Astrocyte of the spinal cord (primary cell): Measurements from ENCODE around the gene MPHOSPH6.
"Not testable (repeated sequence)": the region's sequence is repeated elsewhere in the genome, so short reads cannot be mapped to it uniquely, and the experiment has no call there.

Experiments
- DNase-seq: peaks from one replicate; pipeline ENCODE4 v3.0.0; 2011; ENCODE audit warnings: low read depth, low spot score
- H3K4me3 ChIP-seq: 2 replicates; pipeline ENCODE4 v1.5.1; 2011; ENCODE audit warnings: low read depth, mild to moderate bottlenecking, low read length, moderate library complexity
- in situ Hi-C: cut with HindIII; loops from 2 replicates; pipeline ENCODE4 v1.10.0; 2017; ENCODE audit warnings: low sequenced_read_pairs
- TF ChIP-seq, protein P1 (sequence below): IDR thresholded peaks from 2 replicates; pipeline ENCODE4 v1.5.1; 2012; ENCODE audit warnings: low read depth, mild to moderate bottlenecking, low read length, inconsistent platforms

Gene MPHOSPH6

DNA sequence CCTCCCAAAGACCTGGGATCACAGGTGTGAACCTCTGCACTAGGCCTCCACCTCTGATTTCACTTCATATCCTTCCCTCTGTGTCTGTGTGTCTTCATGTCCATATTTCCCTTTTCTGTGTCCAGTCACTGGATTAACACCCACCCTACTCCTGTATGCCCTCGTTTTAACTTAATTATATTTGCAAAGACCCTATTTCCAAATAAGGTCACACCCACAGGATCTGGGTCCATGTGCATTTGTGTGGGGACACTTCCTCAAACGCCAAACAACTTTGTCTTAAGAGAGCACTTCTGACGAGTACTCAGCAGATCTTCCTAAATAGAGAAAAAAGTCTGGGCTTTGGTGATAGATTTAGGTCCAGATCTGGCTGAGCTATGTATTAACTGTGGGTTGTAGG is 56.3 kb downstream of the MPHOSPH6 start:
- H3K4me3 ChIP-seq: no peak overlapping the region
- DNase-seq: no peak
- in situ Hi-C loops: no loop called here
- TF ChIP-seq, protein P1, sequence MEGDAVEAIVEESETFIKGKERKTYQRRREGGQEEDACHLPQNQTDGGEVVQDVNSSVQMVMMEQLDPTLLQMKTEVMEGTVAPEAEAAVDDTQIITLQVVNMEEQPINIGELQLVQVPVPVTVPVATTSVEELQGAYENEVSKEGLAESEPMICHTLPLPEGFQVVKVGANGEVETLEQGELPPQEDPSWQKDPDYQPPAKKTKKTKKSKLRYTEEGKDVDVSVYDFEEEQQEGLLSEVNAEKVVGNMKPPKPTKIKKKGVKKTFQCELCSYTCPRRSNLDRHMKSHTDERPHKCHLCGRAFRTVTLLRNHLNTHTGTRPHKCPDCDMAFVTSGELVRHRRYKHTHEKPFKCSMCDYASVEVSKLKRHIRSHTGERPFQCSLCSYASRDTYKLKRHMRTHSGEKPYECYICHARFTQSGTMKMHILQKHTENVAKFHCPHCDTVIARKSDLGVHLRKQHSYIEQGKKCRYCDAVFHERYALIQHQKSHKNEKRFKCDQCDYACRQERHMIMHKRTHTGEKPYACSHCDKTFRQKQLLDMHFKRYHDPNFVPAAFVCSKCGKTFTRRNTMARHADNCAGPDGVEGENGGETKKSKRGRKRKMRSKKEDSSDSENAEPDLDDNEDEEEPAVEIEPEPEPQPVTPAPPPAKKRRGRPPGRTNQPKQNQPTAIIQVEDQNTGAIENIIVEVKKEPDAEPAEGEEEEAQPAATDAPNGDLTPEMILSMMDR: no peak

DNA sequence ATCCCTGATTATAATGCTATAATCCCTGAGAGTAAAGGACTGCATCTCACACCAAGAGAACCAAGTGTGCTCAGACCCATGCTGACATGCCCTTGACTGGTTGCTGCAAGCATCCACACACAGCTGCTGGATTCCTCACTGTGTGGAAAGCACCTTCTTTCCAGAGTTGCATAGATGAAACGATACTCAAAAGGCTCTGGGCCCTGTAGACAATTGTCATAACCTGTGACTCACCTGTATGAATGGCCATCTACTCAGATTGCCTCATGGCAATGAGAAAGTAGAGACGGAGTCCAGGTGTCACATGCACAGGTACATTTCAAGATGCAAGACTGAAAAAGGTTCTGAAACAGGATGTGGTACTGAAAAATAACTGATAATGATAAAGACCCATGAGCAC is 58.1 kb downstream of the MPHOSPH6 start:
- in situ Hi-C loops: no loop called here
- no peak overlapping the region for H3K4me3 ChIP-seq
- DNase-seq: no peak
- TF ChIP-seq, protein P1: no peak

DNA sequence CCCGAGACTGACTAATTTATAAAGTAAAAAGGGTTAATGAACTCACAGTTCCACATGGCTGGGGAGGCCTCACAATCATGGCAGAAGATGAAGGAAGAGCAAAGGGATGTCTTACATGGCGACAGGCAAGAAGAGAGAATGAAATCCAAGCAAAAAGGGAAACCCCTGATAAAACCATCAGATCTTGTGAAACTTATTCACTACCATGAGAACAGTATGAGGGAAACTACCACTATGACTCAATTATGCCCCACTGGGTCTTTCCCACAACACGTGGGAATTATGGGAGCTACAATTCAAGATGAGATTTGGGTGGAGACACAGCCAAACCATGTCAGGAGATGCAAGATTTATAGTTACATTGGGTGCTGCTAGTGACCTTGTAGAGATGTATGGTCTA is 60.8 kb downstream of the MPHOSPH6 start:
- H3K4me3 ChIP-seq, in situ Hi-C loops, DNase-seq: not testable (repeated sequence)

DNA sequence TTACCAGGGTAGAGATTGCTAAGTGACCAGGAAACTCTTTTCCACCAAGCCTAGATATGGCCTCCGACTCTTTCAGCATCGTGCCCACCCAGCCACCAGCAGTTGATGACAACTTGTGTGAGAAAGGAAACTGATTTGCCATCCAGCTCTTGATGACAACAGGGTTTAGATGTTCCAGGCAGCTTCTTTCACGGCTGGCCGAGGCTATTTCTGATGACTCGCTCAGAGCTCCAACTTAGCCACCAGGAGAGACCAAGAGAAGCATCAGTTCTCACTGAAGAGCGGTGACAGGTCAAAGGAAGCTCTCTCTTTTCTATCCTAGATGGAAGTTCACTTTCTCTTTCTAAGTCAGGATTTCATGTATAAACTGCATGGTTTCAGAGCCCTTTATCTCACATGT is 61.2 kb downstream of the MPHOSPH6 start:
- DNase-seq: no peak
- H3K4me3 ChIP-seq: no peak overlapping the region
- in situ Hi-C loops: no loop called here
- TF ChIP-seq, protein P1: no peak

DNA sequence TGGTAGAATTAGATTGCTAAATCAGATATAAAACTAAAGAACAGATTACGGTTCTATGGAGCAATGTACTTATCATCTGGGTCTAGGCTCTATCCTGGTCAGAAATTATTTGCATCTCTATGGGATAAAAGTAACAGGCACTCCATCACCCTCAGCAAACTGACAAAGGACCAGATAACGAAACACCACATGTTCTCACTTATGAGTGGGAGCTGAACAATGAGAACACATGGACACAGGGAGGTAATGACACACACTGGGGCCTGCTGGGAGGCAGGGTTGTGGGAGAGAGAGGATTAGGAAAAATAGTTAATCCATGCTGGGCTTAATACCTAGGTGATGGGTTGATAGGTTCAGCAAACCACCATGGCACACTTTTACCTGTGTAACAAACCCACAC is 61.9 kb downstream of the MPHOSPH6 start:
- TF ChIP-seq, protein P1: no peak
- in situ Hi-C loops: no loop called here
- DNase-seq: no peak
- H3K4me3 ChIP-seq: no peak overlapping the region

DNA sequence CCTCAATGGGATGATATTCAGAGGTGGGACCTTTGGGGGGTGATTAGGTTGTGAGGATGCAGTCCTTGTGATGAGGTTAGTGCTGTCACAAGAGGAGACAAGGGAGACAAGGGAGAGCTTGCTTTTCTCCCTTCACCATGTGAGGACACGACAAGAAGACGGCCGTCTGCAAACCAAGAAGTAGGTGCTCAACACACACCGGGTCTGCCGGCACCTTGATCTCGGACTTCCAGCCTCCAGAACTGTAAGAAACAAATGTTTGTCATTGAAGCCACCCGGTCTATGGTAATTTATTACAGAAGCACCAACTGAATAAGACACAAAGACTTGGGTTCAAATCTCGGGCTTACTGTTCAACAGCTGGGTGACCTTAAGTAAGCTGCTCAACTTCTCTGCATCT is 64.9 kb downstream of the MPHOSPH6 start:
- TF ChIP-seq, protein P1: no peak
- in situ Hi-C loops: no loop called here
- no peak overlapping the region for H3K4me3 ChIP-seq
- DNase-seq: no peak
